GM12878 (cell line): ENCODE measurements around the gene SMIM10L1. TPM values are rescaled to one million over a fixed set of nuclear protein-coding genes. Genes with fewer than 3 reads are reported as not detected.

Experiments used
- ATAC-seq: fragments of 200-7000 bp; cut with Tn5 transposase; 3 replicates; pipeline ENCODE4 v1.9.1; 2020; ENCODE audit warnings: mild to moderate bottlenecking, moderate library complexity
- BruUV-seq: library from RNA; stranded (reverse); fragments of 400-500 nt; replicated peaks from 2 replicates; lab custom pipeline; 2021; lab: Mats Ljungman, UMichigan
- CTCF ChIA-PET: fragments of 300-600 bp; sonication (Branson Sonifier 250); formaldehyde crosslinking; extraction: SDS; loops from one replicate; lab custom pipeline; 2021; ENCODE audit warnings: inconsistent platforms; lab: Yijun Ruan, JAX
- POLR2A ChIA-PET: fragments of 350-600 bp; formaldehyde crosslinking; extraction: SDS; loops from one replicate; lab custom pipeline; 2021; ENCODE audit warnings: inconsistent platforms; lab: Charles Lee
- RAD21 ChIA-PET: fragments of 300-600 bp; sonication (Branson Sonifier 250); formaldehyde crosslinking; loops from one replicate; lab custom pipeline; 2023; ENCODE audit warnings: antibody characterized with exemption; ENCODE audit not compliant: unreplicated experiment; lab: Charles Lee
- SMC1A ChIA-PET: fragments of 300-600 bp; sonication (Branson Sonifier 250); formaldehyde crosslinking; loops from one replicate; lab custom pipeline; 2023; ENCODE audit not compliant: unreplicated experiment, uncharacterized antibody; lab: Charles Lee
- DNase-seq: peaks from one replicate; pipeline ENCODE4 v3.0.0-alpha.2; 2011; ENCODE audit warnings: low read depth, low spot score
- FAIRE-seq: peaks from 3 replicates; lab custom pipeline; 2011; peaks lifted over from hg19 to GRCh38; lab: Jason Lieb, UNC
- H2AFZ ChIP-seq: 2 replicates; pipeline ENCODE4 v1.6.0; 2011; ENCODE audit warnings: low read depth, low read length, control low read depth; ENCODE audit not compliant: control insufficient read depth
- H3K27ac ChIP-seq: 2 replicates; pipeline ENCODE4 v1.5.1; 2011; ENCODE audit warnings: control low read depth; ENCODE audit not compliant: control insufficient read depth, insufficient read depth
- H3K27me3 ChIP-seq, 2 experiments: replicated peaks in 1 of 2; 2 replicates each; pipeline versions ENCODE4 v1.6.0 to v1.6.1; 2011; ENCODE audit warnings: low read length in 1 of 2; ENCODE audit not compliant: control insufficient read depth in 2 of 2, insufficient read depth in 2 of 2
- H3K36me3 ChIP-seq, 2 experiments: 2 replicates each; pipeline ENCODE4 v1.5.1; 2011; ENCODE audit warnings: low read length in 1 of 2; ENCODE audit not compliant: control insufficient read depth in 2 of 2, insufficient read depth in 2 of 2
- H3K4me1 ChIP-seq: 2 replicates; pipeline ENCODE4 v1.6.1; 2011; ENCODE audit warnings: mild to moderate bottlenecking, low read length, moderate library complexity, mixed read lengths; ENCODE audit not compliant: control insufficient read depth, insufficient read depth
- H3K4me2 ChIP-seq: 2 replicates; pipeline ENCODE4 v1.6.0; 2011; ENCODE audit warnings: control low read depth; ENCODE audit not compliant: control insufficient read depth, insufficient read depth
- H3K4me3 ChIP-seq: fragments of 200-600 bp; sonication (generic); 2 replicates; pipeline ENCODE4 v1.5.1; 2016
- H3K79me2 ChIP-seq: 2 replicates; pipeline ENCODE4 v1.6.0; 2011; ENCODE audit warnings: low read length; ENCODE audit not compliant: control insufficient read depth, insufficient read depth
- H3K9ac ChIP-seq: 2 replicates; pipeline ENCODE4 v1.8.0; 2011; ENCODE audit warnings: low read length, control low read depth, mixed read lengths; ENCODE audit not compliant: control insufficient read depth, insufficient read depth
- H3K9me3 ChIP-seq: replicated peaks from 3 replicates; pipeline ENCODE4 v1.5.1; 2011; ENCODE audit warnings: mild to moderate bottlenecking, low read length; ENCODE audit not compliant: control insufficient read depth, insufficient read depth
- H4K20me1 ChIP-seq: 2 replicates; pipeline ENCODE4 v1.6.0; 2011; ENCODE audit not compliant: control insufficient read depth, insufficient read depth
- CBX5 ChIP-seq: sonication (generic); IDR thresholded peaks from 2 replicates; pipeline ENCODE4 v1.6.1; 2016; ENCODE audit warnings: low read depth, moderate library complexity, mild to moderate bottlenecking, inconsistent platforms
- CHD4 ChIP-seq: fragments of 200-600 bp; sonication (generic); IDR thresholded peaks from 2 replicates; pipeline ENCODE4 v1.6.1; 2016; ENCODE audit warnings: mild to moderate bottlenecking
- E2F8 ChIP-seq: fragments of 450-650 bp; IDR thresholded peaks from 2 replicates; pipeline ENCODE4 v1.6.1; 2018; ENCODE audit warnings: mild to moderate bottlenecking, low read depth, moderate library complexity; ENCODE audit not compliant: partially characterized antibody
- EZH2 ChIP-seq: IDR thresholded peaks from 2 replicates; pipeline ENCODE4 v1.6.1; 2012; ENCODE audit warnings: low read depth, mild to moderate bottlenecking, control low read depth, inconsistent platforms, low read length, borderline replicate concordance; ENCODE audit not compliant: control insufficient read depth
- POU2F2 ChIP-seq: IDR thresholded peaks from 3 replicates; pipeline ENCODE4 v1.6.1; 2011; ENCODE audit warnings: low read depth, mild to moderate bottlenecking, low read length, borderline replicate concordance
- RBBP5 ChIP-seq: fragments of 200-600 bp; sonication (generic); conservative IDR thresholded peaks from 2 replicates; pipeline ENCODE4 v1.6.1; 2016
- WGBS: methylation state at CpG from one replicate; pipeline ENCODE4 v1.1.6; 2016; ENCODE audit warnings: low lambda C conversion rate; ENCODE audit not compliant: insufficient replicate concordance, insufficient coverage; ENCODE audit errors: missing lambda C conversion rate; 5-methylcytosine and 5-hydroxymethylcytosine counted together
- in situ Hi-C: fragments of 300-500 bp; cut with MboI; formaldehyde crosslinking; loops from 9 replicates; pipeline ENCODE4 v1.14.3; 2018; ENCODE audit warnings: mixed read lengths
- intact Hi-C: fragments of 100-400 bp; cut with micrococcal nuclease; formaldehyde crosslinking; loops from one replicate; pipeline ENCODE4 v1.14.2; 2022; ENCODE audit not compliant: unreplicated experiment
- polyA plus RNA-seq, 11 experiments: library from polyadenylated mRNA; depleted of rRNA in 4 of 11; unstranded in 6 of 11; stranded (reverse) in 5 of 11; fragments of >200 nt; fragmentation: Nextera tagmentation in 4 of 11; fragmentation: Illumina TruSeq in 1 of 11; extraction: Ambion mirVana in 4 of 11; extraction: Trizol in 1 of 11; gene quantifications; 1 replicate in 1 of 11; 2 replicates in 10 of 11; pipeline versions ENCODE4 v1.2.1 to v1.2.3, GENCODE V29; 2011 to 2016; ENCODE audit warnings: inconsistent platforms in 2 of 11, missing spikeins in 2 of 11, low read depth in 1 of 11
- total RNA-seq, 4 experiments: library from RNA; depleted of rRNA in 3 of 4; stranded (reverse); fragments of >200 nt in 3 of 4; fragmentation: Illumina TruSeq in 1 of 4; extraction: Trizol in 1 of 4; gene quantifications; 2 replicates each; pipeline versions ENCODE4 v1.2.1 to v1.2.3, GENCODE V29; 2013 to 2021

SMIM10L1 gene
- total and polyA plus RNA-seq, 10 of the 15 experiments (the other 5 are each of a cell fraction or from before 2014, with no cell fraction given), result 3.3 to 10.5 (median 7.6) TPM

GRCh38 chr12:11143352-11143751 lies 27.6 kb upstream of the SMIM10L1 start:
- Histone ChIP-seq H4K20me1 (no peaks in the 10 kb centered on the region), H3K9me3 (peaks cover 3% of the 10 kb centered on the region; the same call in 2 of the 3 replicates), H2AFZ (no peak overlapping the region), H3K4me2 (no peak overlapping the region), H3K4me3 (no peak overlapping the region), H3K9ac (no peak overlapping the region), H3K36me3 (no peaks in the 10 kb centered on the region), H3K27me3 (no peaks in the 10 kb centered on the region), H3K27ac (no peak overlapping the region), H3K4me1 (no peaks in the 10 kb centered on the region), H3K79me2 (peaks cover 3% of the 10 kb centered on the region)
- DNase-seq, result no peak
- no peak for FAIRE-seq
- ATAC-seq, result no peak
- TF ChIP-seq POU2F2 (no peak), E2F8 (no peak), RBBP5 (no peak), CBX5 (no peak), CHD4 (no peak), EZH2 (no peak)
- 77% methylated on average over 2 of the region's 2 CpGs for WGBS
- POLR2A ChIA-PET, result no interaction called here
- RAD21 ChIA-PET, result no interaction called here
- intact Hi-C loops, result no loop called here
- SMC1A ChIA-PET, result interaction anchor here (0.7 kb wide), 1 partner anchor 28 kb away, joined by 3 read pairs; the partner anchor contains the start of gene SMIM10L1
- CTCF ChIA-PET, result interaction anchor here (1.0 kb wide), 1 partner anchor 40 kb away, joined by 3 read pairs; no protein-coding TSS in a partner anchor
- no TSS peak for BruUV-seq
- in situ Hi-C loops, result no loop called here
